ENCODE results near the gene R3HDM4. TPM values are rescaled to one million over a fixed set of nuclear protein-coding genes. Genes with fewer than 3 reads are reported as not detected.

Gene R3HDM4
- total RNA-seq, 1 donor from 2014 or later, result 57.9 TPM

GRCh38 chr19:925526-926322 is 12.7 kb upstream of the R3HDM4 start, which contains the start of gene ARID3A:
Gene ARID3A (plus strand): TSS chr19:926035. CDS start chr19:929529, 3,494 bp downstream.
- Mint-ChIP-seq H3K27ac (ENCODE audit: unreplicated experiment) (peak within 1 kb of the TSS; percentile 66), H3K9me3 (ENCODE audit: unreplicated experiment) (peaks cover 1% of the 10 kb centered on the region)

GRCh38 chr19:925087-925525 is 12.1 kb upstream of the R3HDM4 start:
- H2AFZ ChIP-seq (ENCODE audit: low read depth, low read length), result peak overlapping the region; percentile 43
- peaks cover 11% of the 10 kb centered on the region for H3K27me3 ChIP-seq (ENCODE audit: insufficient read depth, low read length)
- FAIRE-seq (no peak), DNase-seq (ENCODE audit: low read depth) (peak; percentile 56)
- peaks cover 10% of the 10 kb centered on the region for H3K4me1 ChIP-seq (ENCODE audit: insufficient read depth, low read length)
- Mint-ChIP-seq H3K4me1 (ENCODE audit: low read depth, unreplicated experiment) (peaks cover 1% of the 10 kb centered on the region), H3K4me3 (ENCODE audit: unreplicated experiment) (peak overlapping the region; percentile 81), H3K27ac (ENCODE audit: unreplicated experiment) (no peak overlapping the region), H3K36me3 (ENCODE audit: low read depth, unreplicated experiment) (peaks cover 3% of the 10 kb centered on the region), H3K27me3 (ENCODE audit: low read depth, unreplicated experiment) (peaks cover 5% of the 10 kb centered on the region), H3K9me3 (ENCODE audit: unreplicated experiment) (peaks cover 2% of the 10 kb centered on the region)
- no peaks in the 10 kb centered on the region for H3K9me3 ChIP-seq (ENCODE audit: insufficient read depth, low read depth, low read length)
- peaks cover 15% of the 10 kb centered on the region for H4K20me1 ChIP-seq (ENCODE audit: insufficient read depth, low read length)
- H3K27ac ChIP-seq (ENCODE audit: low read depth, low read length), result peak overlapping the region; percentile 55
- H3K9ac ChIP-seq (ENCODE audit: low read length), result peak overlapping the region; percentile 74
- H3K4me2 ChIP-seq (ENCODE audit: low read length), result peak overlapping the region; percentile 93
- TF ChIP-seq EZH2 (IDR thresholded peaks at IDR 0.05; ENCODE audit: insufficient read depth, low read length) (no peak), CTCF (IDR thresholded peaks at IDR 0.05; ENCODE audit: insufficient read depth, low read depth, low read length) (no peak)
- H3K36me3 ChIP-seq (ENCODE audit: insufficient read depth, low read length), result no peaks in the 10 kb centered on the region
- peak overlapping the region; percentile 82 for H3K4me3 ChIP-seq (ENCODE audit: insufficient read depth, low read depth, low read length)
- H3K79me2 ChIP-seq (ENCODE audit: insufficient read depth, low read length), result peaks cover 31% of the 10 kb centered on the region

More at GRCh38 chr19:925526-926322, 12.7 kb upstream of the R3HDM4 start, which contains the start of gene ARID3A:
- Histone ChIP-seq H3K9me3 (ENCODE audit: insufficient read depth, low read depth, low read length) (no peaks in the 10 kb centered on the region), H3K27me3 (ENCODE audit: insufficient read depth, low read length) (peaks cover 6% of the 10 kb centered on the region), H2AFZ (ENCODE audit: low read depth, low read length) (peak within 1 kb of the TSS; percentile 43), H3K36me3 (ENCODE audit: insufficient read depth, low read length) (no peaks in the 10 kb centered on the region), H3K27ac (ENCODE audit: low read depth, low read length) (peak within 1 kb of the TSS; percentile 63), H4K20me1 (ENCODE audit: insufficient read depth, low read length) (peaks cover 15% of the 10 kb centered on the region), H3K4me3 (ENCODE audit: insufficient read depth, low read depth, low read length) (peak within 1 kb of the TSS; percentile 82), H3K4me2 (ENCODE audit: low read length) (peak within 1 kb of the TSS; percentile 93), H3K79me2 (ENCODE audit: insufficient read depth, low read length) (peaks cover 31% of the 10 kb centered on the region), H3K4me1 (ENCODE audit: insufficient read depth, low read length) (peaks cover 10% of the 10 kb centered on the region), H3K9ac (ENCODE audit: low read length) (peak within 1 kb of the TSS; percentile 88)
- peak within 1 kb of the TSS; percentile 88 for H3K4me3 Mint-ChIP-seq (ENCODE audit: unreplicated experiment)
- H3K27me3 Mint-ChIP-seq (ENCODE audit: low read depth, unreplicated experiment), result peaks cover 4% of the 10 kb centered on the region
- H3K4me1 Mint-ChIP-seq (ENCODE audit: low read depth, unreplicated experiment), result peaks cover 1% of the 10 kb centered on the region
- H3K36me3 Mint-ChIP-seq (ENCODE audit: low read depth, unreplicated experiment), result peaks cover 3% of the 10 kb centered on the region
- FAIRE-seq (no peak), DNase-seq (ENCODE audit: low read depth) (peak; percentile 65)
- TF ChIP-seq CTCF (IDR thresholded peaks at IDR 0.05; ENCODE audit: insufficient read depth, low read depth, low read length), result no peak
- TF ChIP-seq EZH2 (IDR thresholded peaks at IDR 0.05; ENCODE audit: insufficient read depth, low read length), result no peak
